SJSA1 (cell line): ENCODE results near the gene FN1. TPM values are rescaled to one million over a fixed set of nuclear protein-coding genes. Genes with fewer than 3 reads are reported as not detected.

Experiments
- DNase-seq, 2 experiments: peaks; one replicate each; pipeline ENCODE4 v3.0.0-alpha.2; 2015 to 2020; ENCODE audit warnings: low spot score in 2 of 2, low read depth in 1 of 2
- H3K27ac ChIP-seq: fragments of 250-450 bp; sonication (Bioruptor Pico); 2 replicates; pipeline ENCODE4 v1.5.1; 2020; ENCODE audit warnings: mild to moderate bottlenecking, moderate library complexity
- H3K27me3 ChIP-seq: fragments of 250-450 bp; sonication (Bioruptor Pico); replicated peaks from 2 replicates; pipeline ENCODE4 v1.5.1; 2020; ENCODE audit warnings: mild to moderate bottlenecking, moderate library complexity
- H3K36me3 ChIP-seq: fragments of 250-450 bp; sonication (Bioruptor Pico); 2 replicates; pipeline ENCODE4 v1.5.1; 2020; ENCODE audit warnings: mild to moderate bottlenecking
- H3K4me1 ChIP-seq: fragments of 250-450 bp; sonication (Bioruptor Pico); replicated peaks from 2 replicates; pipeline ENCODE4 v1.6.1; 2021; ENCODE audit warnings: mild to moderate bottlenecking
- H3K4me3 ChIP-seq: fragments of 250-450 bp; sonication (Bioruptor Pico); 2 replicates; pipeline ENCODE4 v1.5.1; 2020; ENCODE audit warnings: mild to moderate bottlenecking
- H3K9me3 ChIP-seq: fragments of 250-450 bp; sonication (Bioruptor Pico); replicated peaks from 2 replicates; pipeline ENCODE4 v1.5.1; 2020; ENCODE audit warnings: mild to moderate bottlenecking
- total RNA-seq: library from RNA; depleted of rRNA; stranded (reverse); fragments of >200 nt; shearing (Covaris generic); gene quantifications from 2 replicates; pipeline ENCODE4 v1.2.3, GENCODE V29; 2014

FN1 gene
- total RNA-seq, 1 experiment from 2014 or later = 887 TPM

- DNase-seq = peak in 1 of 2 experiments; percentile 57
- Histone ChIP-seq H3K4me1 (peaks cover 54% of the 10 kb centered on the region), H3K9me3 (no peaks in the 10 kb centered on the region), H3K4me3 (peak overlapping the region; percentile 74), H3K27me3 (no peaks in the 10 kb centered on the region), H3K27ac (peak overlapping the region; percentile 90), H3K36me3 (peaks cover 50% of the 10 kb centered on the region)
Measured at GRCh38 chr2:215435280-215435869, 493 bp downstream of the FN1 start.

GRCh38 chr2:215434447-215435279 lies 1.2 kb downstream of the FN1 start:
- H3K4me1 ChIP-seq = peaks cover 55% of the 10 kb centered on the region
- H3K27ac ChIP-seq = peak overlapping the region; percentile 90
- peak in 1 of 2 experiments; percentile 46 for DNase-seq

GRCh38 chr2:215432759-215433594 lies 2.9 kb downstream of the FN1 start:
- DNase-seq = peak in 1 of 2 experiments; percentile 3
- peak overlapping the region; percentile 90 for H3K27ac ChIP-seq

More at GRCh38 chr2:215434447-215435279, 1.2 kb downstream of the FN1 start:
- peaks cover 57% of the 10 kb centered on the region for H3K36me3 ChIP-seq
- no peaks in the 10 kb centered on the region for H3K9me3 ChIP-seq
- no peaks in the 10 kb centered on the region for H3K27me3 ChIP-seq
- peak overlapping the region; percentile 74 for H3K4me3 ChIP-seq

GRCh38 chr2:215431778-215432758 lies 3.8 kb downstream of the FN1 start:
- peaks cover 83% of the 10 kb centered on the region for H3K36me3 ChIP-seq
- no peak overlapping the region for H3K4me3 ChIP-seq
- peak in 1 of 2 experiments; percentile 47 for DNase-seq
- H3K9me3 ChIP-seq = no peaks in the 10 kb centered on the region
- peak overlapping the region; percentile 90 for H3K27ac ChIP-seq
- H3K27me3 ChIP-seq = no peaks in the 10 kb centered on the region
- peaks cover 40% of the 10 kb centered on the region for H3K4me1 ChIP-seq

More at GRCh38 chr2:215432759-215433594, 2.9 kb downstream of the FN1 start:
- Histone ChIP-seq H3K4me1 (peaks cover 48% of the 10 kb centered on the region), H3K27me3 (no peaks in the 10 kb centered on the region), H3K36me3 (peaks cover 74% of the 10 kb centered on the region), H3K9me3 (no peaks in the 10 kb centered on the region), H3K4me3 (peak overlapping the region; percentile 5; the same call in 1 of the 2 replicates)

- Histone ChIP-seq H3K27ac (peak overlapping the region; percentile 90), H3K9me3 (no peaks in the 10 kb centered on the region), H3K4me3 (no peak overlapping the region), H3K36me3 (peaks cover 89% of the 10 kb centered on the region), H3K4me1 (peaks cover 40% of the 10 kb centered on the region), H3K27me3 (no peaks in the 10 kb centered on the region)
- no peak for DNase-seq
Measured at GRCh38 chr2:215431290-215431689, 4.6 kb downstream of the FN1 start.

GRCh38 chr2:215430528-215431187 lies 5.2 kb downstream of the FN1 start:
- Histone ChIP-seq H3K36me3 (peaks cover 93% of the 10 kb centered on the region), H3K4me1 (peaks cover 40% of the 10 kb centered on the region), H3K9me3 (no peaks in the 10 kb centered on the region), H3K27me3 (no peaks in the 10 kb centered on the region), H3K4me3 (no peak overlapping the region), H3K27ac (peak overlapping the region; percentile 90)
- DNase-seq = peak in 1 of 2 experiments; percentile 39

GRCh38 chr2:215429424-215429823 lies 6.4 kb downstream of the FN1 start:
- Histone ChIP-seq H3K4me3 (no peak overlapping the region), H3K27ac (no peak overlapping the region), H3K4me1 (peaks cover 40% of the 10 kb centered on the region), H3K27me3 (no peaks in the 10 kb centered on the region), H3K9me3 (no peaks in the 10 kb centered on the region), H3K36me3 (peaks cover 93% of the 10 kb centered on the region)
- no peak for DNase-seq

- DNase-seq = no peak
- Histone ChIP-seq H3K27me3 (no peaks in the 10 kb centered on the region), H3K9me3 (no peaks in the 10 kb centered on the region), H3K4me1 (peaks cover 30% of the 10 kb centered on the region), H3K4me3 (no peak overlapping the region), H3K36me3 (peaks cover 97% of the 10 kb centered on the region), H3K27ac (no peak overlapping the region)
Measured at GRCh38 chr2:215428060-215428910, 7.6 kb downstream of the FN1 start.

GRCh38 chr2:215427585-215427984 lies 8.3 kb downstream of the FN1 start:
- DNase-seq = no peak
- H3K36me3 ChIP-seq = peaks cover 97% of the 10 kb centered on the region
- no peaks in the 10 kb centered on the region for H3K27me3 ChIP-seq
- H3K27ac ChIP-seq = no peak overlapping the region
- peaks cover 23% of the 10 kb centered on the region for H3K4me1 ChIP-seq
- H3K4me3 ChIP-seq = no peak overlapping the region
- no peaks in the 10 kb centered on the region for H3K9me3 ChIP-seq

- no peak for DNase-seq
- Histone ChIP-seq H3K4me1 (no peaks in the 10 kb centered on the region), H3K9me3 (no peaks in the 10 kb centered on the region), H3K4me3 (no peak overlapping the region), H3K27ac (no peak overlapping the region), H3K36me3 (peaks cover 97% of the 10 kb centered on the region), H3K27me3 (no peaks in the 10 kb centered on the region)
Measured at GRCh38 chr2:215425021-215425782, 10.7 kb downstream of the FN1 start.

GRCh38 chr2:215423928-215424540 lies 11.8 kb downstream of the FN1 start:
- Histone ChIP-seq H3K4me1 (no peaks in the 10 kb centered on the region), H3K27ac (no peak overlapping the region), H3K9me3 (no peaks in the 10 kb centered on the region), H3K4me3 (no peak overlapping the region), H3K27me3 (no peaks in the 10 kb centered on the region), H3K36me3 (peaks cover 97% of the 10 kb centered on the region)
- no peak for DNase-seq
